ENCODE results near the gene CNPPD1.

CNPPD1 gene

GRCh38 chr2:219123356-219124135 is 53.2 kb downstream of the CNPPD1 start:
- DNase-seq (ENCODE audit: low read depth in 2 of 2, low spot score in 1 of 2) = no peak

DNA sequence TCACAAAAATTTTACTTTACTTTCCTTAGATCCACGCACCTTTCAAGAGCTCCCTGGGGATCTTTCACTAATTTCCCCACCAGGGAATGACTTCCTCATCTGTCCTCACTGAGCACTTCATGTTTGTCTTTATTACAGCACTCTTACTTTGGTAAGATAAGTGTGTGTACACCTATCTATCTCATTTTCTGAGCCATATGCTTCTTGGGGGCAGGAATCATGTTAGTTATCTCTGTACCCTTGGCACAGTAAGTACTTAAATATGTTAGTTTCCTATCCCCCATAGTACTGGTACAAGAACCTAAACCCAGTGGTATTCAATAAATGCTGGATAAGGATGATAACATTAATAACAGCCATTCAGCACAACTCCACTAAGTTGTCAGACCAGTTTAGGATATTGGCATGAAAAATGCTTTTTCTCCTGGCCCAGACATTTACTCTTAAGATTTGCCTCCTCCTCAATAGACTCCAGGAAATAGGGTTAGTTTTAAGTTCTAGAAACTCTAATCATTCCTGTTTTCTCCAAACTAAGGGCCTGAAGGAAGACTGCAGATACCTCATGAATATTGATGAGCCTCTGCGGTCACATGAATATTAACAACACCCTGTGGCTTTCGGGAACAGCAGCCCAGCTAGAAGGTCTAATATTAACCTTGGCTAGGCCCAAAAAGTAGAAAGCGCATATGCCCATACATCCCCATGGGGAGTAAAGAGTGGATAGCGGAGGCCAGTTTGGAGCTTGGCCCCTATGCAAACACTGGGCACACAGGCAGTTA is 54.3 kb downstream of the CNPPD1 start:
- DNase-seq (ENCODE audit: low read depth in 2 of 2, low spot score in 1 of 2) = no peak
